HepG2 (cell line): Measurements from ENCODE around the gene AGBL1. TPM values are rescaled to one million over a fixed set of nuclear protein-coding genes. Genes with fewer than 3 reads are reported as not detected.

ENCODE experiments used
- ATAC-seq: fragments of 200-7000 bp; cut with Tn5 transposase; 3 replicates; pipeline ENCODE4 v1.9.1; 2020; ENCODE audit warnings: mild to moderate bottlenecking, moderate library complexity
- BruUV-seq: library from RNA; stranded (reverse); fragments of 400-500 nt; replicated peaks from 2 replicates; lab custom pipeline; 2021; lab: Mats Ljungman, UMichigan
- CTCF ChIA-PET: fragments of 300-600 bp; formaldehyde crosslinking; extraction: SDS; loops from one replicate; lab custom pipeline; 2021; ENCODE audit warnings: low total read pairs, inconsistent platforms, low intra/inter-chr PET ratio; lab: Yijun Ruan, JAX
- POLR2A ChIA-PET: fragments of 350-600 bp; sonication (Branson Sonifier 250); formaldehyde crosslinking; loops from one replicate; lab custom pipeline; 2020; ENCODE audit warnings: antibody characterized with exemption, inconsistent platforms; lab: Yijun Ruan, JAX
- DNase-seq: peaks from one replicate; pipeline ENCODE4 v3.0.0-alpha.2; 2015; ENCODE audit warnings: low spot score
- FAIRE-seq: peaks from 3 replicates; lab custom pipeline; 2011; peaks lifted over from hg19 to GRCh38; lab: Jason Lieb, UNC
- H2AFZ ChIP-seq: one replicate; pipeline ENCODE4 v1.6.1; 2011; ENCODE audit warnings: low read length, inconsistent platforms
- H3K27ac ChIP-seq: fragments of 300-600 bp; 3 replicates; pipeline ENCODE4 v1.8.0; 2011; ENCODE audit warnings: mixed run types, mild to moderate bottlenecking, mixed read lengths, low read length, inconsistent platforms; ENCODE audit not compliant: insufficient read depth; ENCODE audit errors: extremely low read length
- H3K27me3 ChIP-seq, 2 experiments: fragments of 200-600 bp in 1 of 2; 2 replicates in 1 of 2; 3 replicates in 1 of 2; pipeline versions ENCODE4 v1.6.0 to v1.8.0; 2011; ENCODE audit warnings: low read length in 2 of 2, mild to moderate bottlenecking in 2 of 2, moderate library complexity in 2 of 2, inconsistent platforms in 1 of 2; ENCODE audit not compliant: insufficient read depth in 2 of 2, control insufficient read depth in 1 of 2
- H3K36me3 ChIP-seq, 2 experiments: fragments of 200-600 bp in 1 of 2; replicated peaks in 1 of 2; 2 replicates in 1 of 2; 3 replicates in 1 of 2; pipeline versions ENCODE4 v1.5.1 to v1.8.0; 2011; ENCODE audit warnings: low read length in 2 of 2, inconsistent platforms in 1 of 2; ENCODE audit not compliant: insufficient read depth in 2 of 2, control insufficient read depth in 1 of 2
- H3K4me1 ChIP-seq: 2 replicates; pipeline ENCODE4 v1.5.1; 2012; ENCODE audit warnings: low read length, inconsistent platforms; ENCODE audit not compliant: insufficient read depth
- H3K4me2 ChIP-seq: 2 replicates; pipeline ENCODE4 v1.6.0; 2011; ENCODE audit warnings: low read depth, low read length, inconsistent platforms
- H3K4me3 ChIP-seq, 3 experiments: fragments of 200-600 bp in 1 of 3; sonication (generic), shearing (Covaris generic) in 1 of 3; replicated peaks in 1 of 3; 2 replicates each; pipeline ENCODE4 v1.5.1; 2011 to 2016; ENCODE audit warnings: low read length in 3 of 3, inconsistent platforms in 2 of 3, low read depth in 2 of 3, mild to moderate bottlenecking in 2 of 3, control low read depth in 1 of 3, mixed read lengths in 1 of 3; ENCODE audit not compliant: insufficient read depth in 1 of 3
- H3K79me2 ChIP-seq: one replicate; pipeline ENCODE4 v1.6.1; 2011; ENCODE audit warnings: low read length, inconsistent platforms; ENCODE audit not compliant: insufficient read depth
- H3K9ac ChIP-seq: 2 replicates; pipeline ENCODE4 v1.6.0; 2011; ENCODE audit warnings: mild to moderate bottlenecking, low read depth, low read length, inconsistent platforms; ENCODE audit not compliant: insufficient read depth
- H3K9me3 ChIP-seq: 2 replicates; pipeline ENCODE4 v1.5.1; 2012; ENCODE audit warnings: mild to moderate bottlenecking, low read length
- H4K20me1 ChIP-seq: 2 replicates; pipeline ENCODE4 v1.6.0; 2011; ENCODE audit warnings: inconsistent platforms, mild to moderate bottlenecking, low read length, moderate library complexity; ENCODE audit not compliant: insufficient read depth
- FIP1L1 ChIP-seq: fragments of 200-400 bp; formaldehyde crosslinking; IDR thresholded peaks from 2 replicates; pipeline ENCODE4 v1.6.1; 2018; ENCODE audit warnings: low read depth, mild to moderate bottlenecking, low read length, moderate library complexity, borderline replicate concordance; ENCODE audit not compliant: insufficient read depth
- HNRNPH1 ChIP-seq: fragments of 200-400 bp; formaldehyde crosslinking; optimal IDR thresholded peaks from 2 replicates; pipeline ENCODE3; 2017; ENCODE audit warnings: mild to moderate bottlenecking, low read depth, low read length
- IKZF4 ChIP-seq: sonication (generic); formaldehyde crosslinking; IDR thresholded peaks from 2 replicates; pipeline ENCODE4 v1.5.1; 2020; ENCODE audit warnings: borderline replicate concordance, mild to moderate bottlenecking, low read depth, missing genetic modification reagents; ENCODE audit errors: not compliant biosample characterization
- TRIM24 ChIP-seq: sonication (generic); formaldehyde crosslinking; IDR thresholded peaks from 2 replicates; pipeline ENCODE4 v1.8.0; 2022; ENCODE audit warnings: mild to moderate bottlenecking, missing genetic modification reagents
- ZBTB8A ChIP-seq: sonication (generic); formaldehyde crosslinking; IDR thresholded peaks from 2 replicates; pipeline ENCODE4 v1.4.0; 2020; ENCODE audit warnings: mild to moderate bottlenecking, low read depth, missing genetic modification reagents, borderline replicate concordance
- ZKSCAN1 ChIP-seq: fragments of 150-350 bp; IDR thresholded peaks from 2 replicates; pipeline ENCODE4 v1.6.1; 2014; ENCODE audit warnings: low read length
- ZNF678 ChIP-seq: sonication (generic); formaldehyde crosslinking; IDR thresholded peaks from 2 replicates; pipeline ENCODE4 v1.4.0; 2020; ENCODE audit warnings: mild to moderate bottlenecking, missing genetic modification reagents
- ZNF841 ChIP-seq: sonication (generic); formaldehyde crosslinking; IDR thresholded peaks from 2 replicates; pipeline ENCODE4 v1.8.1; 2023; ENCODE audit warnings: missing genetic modification reagents, borderline replicate concordance
- WGBS: methylation state at CpG from one replicate; pipeline ENCODE4 v1.1.6; 2017; ENCODE audit warnings: low lambda C conversion rate; 5-methylcytosine and 5-hydroxymethylcytosine counted together
- in situ Hi-C: cut with HindIII; loops from 2 replicates; pipeline ENCODE4 v1.10.0; 2017; ENCODE audit warnings: low pct_unique_long_range_greater_than_20kb; ENCODE audit not compliant: extremely low pct_ligation_motif_present
- intact Hi-C: fragments of 100-400 bp; cut with micrococcal nuclease; formaldehyde crosslinking; loops from one replicate; pipeline ENCODE4 v1.10.0; 2022; ENCODE audit not compliant: unreplicated experiment
- polyA plus RNA-seq, 8 experiments: library from polyadenylated mRNA; depleted of rRNA in 3 of 8; stranded (reverse) in 7 of 8; unstranded in 1 of 8; fragments of >200 nt; fragmentation: Illumina TruSeq in 4 of 8; extraction: Trizol in 4 of 8; gene quantifications; 2 replicates each; pipeline versions ENCODE4 v1.2.1 to v1.2.3, GENCODE V29; 2011 to 2016; ENCODE audit warnings: low read depth in 4 of 8, missing spikeins in 1 of 8, mixed read lengths in 1 of 8; ENCODE audit not compliant: insufficient read depth in 1 of 8
- total RNA-seq, 5 experiments: library from RNA; depleted of rRNA; stranded (reverse); fragments of >200 nt; fragmentation: Illumina TruSeq; extraction: Trizol; gene quantifications; 2 replicates each; pipeline ENCODE4 v1.2.3, GENCODE V29; 2016; ENCODE audit warnings: low read depth in 1 of 5
- TF ChIP-seq, protein P1 (sequence below): sonication (generic); formaldehyde crosslinking; IDR thresholded peaks from 2 replicates; pipeline ENCODE4 v1.4.0; 2020; ENCODE audit warnings: missing genetic modification reagents, borderline replicate concordance

AGBL1 gene
- total and polyA plus RNA-seq, 2 of the 13 experiments (the other 11 are each of a cell fraction or from before 2014, with no cell fraction given) = 0.01 TPM; not detected in 1

DNA sequence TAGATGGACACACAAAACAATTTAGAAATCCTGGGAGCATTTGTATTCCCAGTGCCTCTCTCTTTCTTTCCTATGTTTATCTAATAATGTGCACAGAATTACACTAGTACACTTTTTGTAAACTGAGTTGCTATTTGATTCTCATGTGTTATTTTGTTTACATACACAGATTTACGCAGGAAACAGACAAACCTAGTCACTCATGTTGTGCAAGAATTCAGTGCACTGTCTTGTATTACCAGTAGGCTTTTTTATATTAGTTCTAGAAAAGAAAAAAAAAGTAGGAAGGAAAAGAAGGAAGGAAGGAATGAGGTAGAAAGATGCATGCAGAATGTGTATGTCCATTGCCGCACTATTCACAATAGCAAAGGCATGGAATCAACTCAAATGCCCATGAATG, 257.4 kb downstream of the AGBL1 start (continued):
- TF ChIP-seq, protein P1, sequence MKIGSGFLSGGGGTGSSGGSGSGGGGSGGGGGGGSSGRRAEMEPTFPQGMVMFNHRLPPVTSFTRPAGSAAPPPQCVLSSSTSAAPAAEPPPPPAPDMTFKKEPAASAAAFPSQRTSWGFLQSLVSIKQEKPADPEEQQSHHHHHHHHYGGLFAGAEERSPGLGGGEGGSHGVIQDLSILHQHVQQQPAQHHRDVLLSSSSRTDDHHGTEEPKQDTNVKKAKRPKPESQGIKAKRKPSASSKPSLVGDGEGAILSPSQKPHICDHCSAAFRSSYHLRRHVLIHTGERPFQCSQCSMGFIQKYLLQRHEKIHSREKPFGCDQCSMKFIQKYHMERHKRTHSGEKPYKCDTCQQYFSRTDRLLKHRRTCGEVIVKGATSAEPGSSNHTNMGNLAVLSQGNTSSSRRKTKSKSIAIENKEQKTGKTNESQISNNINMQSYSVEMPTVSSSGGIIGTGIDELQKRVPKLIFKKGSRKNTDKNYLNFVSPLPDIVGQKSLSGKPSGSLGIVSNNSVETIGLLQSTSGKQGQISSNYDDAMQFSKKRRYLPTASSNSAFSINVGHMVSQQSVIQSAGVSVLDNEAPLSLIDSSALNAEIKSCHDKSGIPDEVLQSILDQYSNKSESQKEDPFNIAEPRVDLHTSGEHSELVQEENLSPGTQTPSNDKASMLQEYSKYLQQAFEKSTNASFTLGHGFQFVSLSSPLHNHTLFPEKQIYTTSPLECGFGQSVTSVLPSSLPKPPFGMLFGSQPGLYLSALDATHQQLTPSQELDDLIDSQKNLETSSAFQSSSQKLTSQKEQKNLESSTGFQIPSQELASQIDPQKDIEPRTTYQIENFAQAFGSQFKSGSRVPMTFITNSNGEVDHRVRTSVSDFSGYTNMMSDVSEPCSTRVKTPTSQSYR (CRISPR knock-in tag) = no peak
- TF ChIP-seq ZKSCAN1 = no peak
- TF ChIP-seq, all 625 proteins: peak for 0

DNA sequence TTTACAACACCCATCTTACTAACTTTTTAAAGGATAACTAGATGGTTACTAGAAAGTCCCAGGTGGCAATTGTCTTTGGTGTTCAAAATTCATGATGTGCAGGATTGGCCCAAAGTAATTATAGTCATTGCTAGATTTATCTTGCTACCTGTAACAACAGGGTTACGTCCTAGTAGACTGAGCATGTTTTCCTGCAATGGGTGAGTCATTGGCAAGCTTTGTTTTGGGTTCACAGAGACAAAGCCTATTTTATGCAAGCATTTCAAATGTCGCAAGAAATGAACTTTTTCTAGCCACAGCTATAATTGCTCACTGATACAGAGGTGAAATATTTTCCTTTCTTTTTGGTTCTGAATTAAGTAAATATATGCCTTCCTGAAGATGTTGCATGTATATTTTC, 267.6 kb downstream of the AGBL1 start:
- no TSS peak for BruUV-seq

More for the DNA sequence above, 267.6 kb downstream of the AGBL1 start:
- Histone ChIP-seq H3K79me2 (no peaks in the 10 kb centered on the region), H3K4me3 (no peak overlapping the region), H3K36me3 (no peaks in the 10 kb centered on the region), H2AFZ (no peak overlapping the region), H3K4me1 (no peaks in the 10 kb centered on the region), H3K9me3 (peaks cover 40% of the 10 kb centered on the region), H3K4me2 (no peak overlapping the region), H3K27me3 (no peaks in the 10 kb centered on the region; a peak in 1 of 5 replicates), H4K20me1 (no peaks in the 10 kb centered on the region), H3K9ac (no peak overlapping the region), H3K27ac (no peak overlapping the region)
- ChIA-PET POLR2A (no interaction called here), CTCF (no interaction called here)
- TF ChIP-seq HNRNPH1 = no peak
- TF ChIP-seq ZNF678 = no peak
- TF ChIP-seq FIP1L1 = no peak
- TF ChIP-seq ZBTB8A (CRISPR knock-in tag) = no peak
- no peak for TF ChIP-seq ZNF841
- TF ChIP-seq IKZF4 = no peak
- no peak for TF ChIP-seq TRIM24 (CRISPR knock-in tag)
- intact Hi-C loops (no loop called here), in situ Hi-C loops (no loop called here)
- no peak for DNase-seq
- 13% methylated on average over 2 of the region's 2 CpGs for WGBS
- no peak for FAIRE-seq
- no peak for ATAC-seq
